Fibroblast of lung (primary cell): ENCODE results near the gene COL24A1. TPM values are rescaled to one million over a fixed set of nuclear protein-coding genes. Genes with fewer than 3 reads are reported as not detected.

Source experiments
- DNase-seq, 2 donors: peaks; one replicate each; pipeline versions ENCODE4 v3.0.0 to v3.0.0-alpha.2; 2010; ENCODE audit warnings: low read depth in 2 of 2
- H2AFZ ChIP-seq: 2 replicates; pipeline ENCODE4 v1.5.1; 2012; ENCODE audit warnings: low read length, control low read depth, inconsistent platforms
- H3K27ac ChIP-seq: 2 replicates; pipeline ENCODE4 v1.5.1; 2011; ENCODE audit warnings: low read length, control low read depth; ENCODE audit not compliant: insufficient read depth
- H3K27me3 ChIP-seq: 2 replicates; pipeline ENCODE4 v1.5.1; 2011; ENCODE audit warnings: mild to moderate bottlenecking, low read length; ENCODE audit not compliant: control insufficient read depth, insufficient read depth
- H3K36me3 ChIP-seq: 2 replicates; pipeline ENCODE4 v1.5.1; 2011; ENCODE audit warnings: low read length; ENCODE audit not compliant: control insufficient read depth, insufficient read depth
- H3K4me1 ChIP-seq: 2 replicates; pipeline ENCODE4 v1.5.1; 2011; ENCODE audit warnings: low read length; ENCODE audit not compliant: control insufficient read depth, insufficient read depth; ENCODE audit errors: extremely low read depth
- H3K4me2 ChIP-seq: 2 replicates; pipeline ENCODE4 v1.5.1; 2011; ENCODE audit warnings: low read length, control low read depth; ENCODE audit not compliant: insufficient read depth; ENCODE audit errors: extremely low read depth
- H3K4me3 ChIP-seq, 4 experiments: fragments of 200-600 bp in 1 of 4; sonication (generic) in 1 of 4; replicated peaks in 1 of 4; 2 replicates each; pipeline ENCODE4 v1.5.1; 2011 to 2016; ENCODE audit warnings: low read length in 4 of 4, low read depth in 3 of 4, mild to moderate bottlenecking in 3 of 4, control low read depth in 2 of 4, inconsistent platforms in 1 of 4, mixed read lengths in 1 of 4; ENCODE audit not compliant: insufficient read depth in 1 of 4; ENCODE audit errors: control extremely low read depth in 1 of 4
- H3K79me2 ChIP-seq: 2 replicates; pipeline ENCODE4 v1.5.1; 2012; ENCODE audit warnings: mild to moderate bottlenecking, low read length, inconsistent platforms; ENCODE audit not compliant: control insufficient read depth, insufficient read depth
- H3K9ac ChIP-seq: 2 replicates; pipeline ENCODE4 v1.5.1; 2011; ENCODE audit warnings: mild to moderate bottlenecking, low read length, control low read depth; ENCODE audit not compliant: insufficient read depth
- H3K9me3 ChIP-seq: 2 replicates; pipeline ENCODE4 v1.5.1; 2012; ENCODE audit warnings: low read depth, low read length; ENCODE audit not compliant: control insufficient read depth, insufficient read depth
- H4K20me1 ChIP-seq: 2 replicates; pipeline ENCODE4 v1.5.1; 2011; ENCODE audit warnings: low read length; ENCODE audit not compliant: control insufficient read depth, insufficient read depth; ENCODE audit errors: extremely low read depth
- CTCF ChIP-seq, 2 donors: IDR thresholded peaks in 1 of 2; conservative IDR thresholded peaks in 1 of 2; 1 replicate in 1 of 2; 2 replicates in 1 of 2; pipeline ENCODE4 v1.5.1; 2011 to 2012; ENCODE audit warnings: low read length in 2 of 2, control low read depth in 1 of 2, inconsistent platforms in 1 of 2, low read depth in 1 of 2, mild to moderate bottlenecking in 1 of 2
- EZH2 ChIP-seq: IDR thresholded peaks from 2 replicates; pipeline ENCODE4 v1.5.1; 2012; ENCODE audit warnings: low read length, control low read depth, mild to moderate bottlenecking; ENCODE audit errors: missing control alignments
- polyA plus RNA-seq, 2 donors: library from polyadenylated mRNA; depleted of rRNA in 1 of 2; stranded (reverse) in 1 of 2; unstranded in 1 of 2; fragments of >200 nt; gene quantifications; 2 replicates each; pipeline ENCODE4 v1.2.1, GENCODE V29; 2011 to 2012; ENCODE audit warnings: missing spikeins in 1 of 2
- total RNA-seq: library from RNA; depleted of rRNA; stranded (reverse); fragments of >200 nt; gene quantifications from 2 replicates; pipeline ENCODE4 v1.2.1, GENCODE V29; 2014

Gene COL24A1
- total and polyA plus RNA-seq, 2 donors (not counting 1 experiment from before 2014, with no cell fraction given) = 0.31 to 3.3 TPM

DNA sequence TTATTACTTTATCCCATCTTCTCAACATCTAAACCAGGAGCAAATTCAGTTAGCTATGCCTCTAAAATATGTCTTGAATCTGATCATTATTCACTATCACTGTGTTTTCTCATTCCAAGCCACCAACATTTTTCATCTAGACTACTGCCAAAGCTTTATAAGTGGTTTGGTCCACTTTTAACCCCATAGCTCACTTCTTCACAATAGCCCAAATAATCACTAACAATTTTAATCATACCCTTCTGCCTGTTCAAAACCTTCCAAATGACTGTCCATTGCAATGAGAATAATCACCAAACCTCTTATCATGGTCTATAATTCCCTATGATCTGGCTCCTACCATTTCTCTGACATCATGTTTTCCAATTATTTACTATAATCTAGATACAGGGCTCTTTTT is 298.6 kb downstream of the COL24A1 start:
- H3K79me2 ChIP-seq = no peaks in the 10 kb centered on the region
- H3K27ac ChIP-seq = no peak overlapping the region
- no peak overlapping the region for H3K9ac ChIP-seq
- H3K9me3 ChIP-seq = no peaks in the 10 kb centered on the region
- no peaks in the 10 kb centered on the region for H3K36me3 ChIP-seq
- no peaks in the 10 kb centered on the region for H3K27me3 ChIP-seq
- TF ChIP-seq EZH2 (no peak), CTCF (conservative IDR thresholded peaks at IDR 0.05 in 1 of 2, IDR thresholded peaks at IDR 0.05 in 1 of 2; ENCODE audit: low read depth in 1 of 2, low read length in 2 of 2) (no peak)
- H4K20me1 ChIP-seq = no peaks in the 10 kb centered on the region
- no peak overlapping the region for H3K4me2 ChIP-seq
- H3K4me3 ChIP-seq = no peak overlapping the region
- no peaks in the 10 kb centered on the region for H3K4me1 ChIP-seq
- no peak overlapping the region for H2AFZ ChIP-seq
- DNase-seq = peak in 1 of 2 donors; percentile 80

- Histone ChIP-seq H3K4me3 (no peak overlapping the region), H3K9me3 (no peaks in the 10 kb centered on the region), H3K4me1 (no peaks in the 10 kb centered on the region), H3K9ac (no peak overlapping the region), H3K4me2 (no peak overlapping the region), H2AFZ (no peak overlapping the region), H4K20me1 (no peaks in the 10 kb centered on the region), H3K79me2 (no peaks in the 10 kb centered on the region), H3K27me3 (no peaks in the 10 kb centered on the region), H3K36me3 (no peaks in the 10 kb centered on the region), H3K27ac (no peak overlapping the region)
- TF ChIP-seq CTCF (conservative IDR thresholded peaks at IDR 0.05 in 1 of 2, IDR thresholded peaks at IDR 0.05 in 1 of 2; ENCODE audit: low read depth in 1 of 2, low read length in 2 of 2) = peak; percentile 39 to 51
- TF ChIP-seq EZH2 = no peak
- peak; percentile 91 to 96 for DNase-seq
Measured at GRCh38 chr1:85850238-85850637, 306.3 kb downstream of the COL24A1 start.

DNA sequence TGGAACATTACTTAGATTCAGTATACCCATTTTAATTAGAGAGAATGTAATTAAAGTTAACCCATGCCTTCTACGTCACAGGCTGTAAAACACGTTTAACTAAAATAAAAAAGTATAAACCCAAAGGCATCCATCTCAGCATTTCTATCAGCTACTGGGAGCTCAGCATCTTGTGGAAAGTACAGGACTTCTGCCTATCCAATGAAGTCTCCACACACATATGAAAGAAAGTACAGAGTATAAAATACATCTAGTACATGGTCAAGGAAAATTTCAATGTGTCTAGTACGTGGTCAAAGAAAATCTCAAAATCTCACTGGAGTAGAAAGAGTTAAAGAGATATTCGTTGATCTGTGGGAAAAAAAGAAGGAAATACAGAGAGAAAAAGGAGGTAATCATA is 306.9 kb downstream of the COL24A1 start:
- H3K27me3 ChIP-seq = no peaks in the 10 kb centered on the region
- H3K4me3 ChIP-seq = no peak overlapping the region
- H3K4me2 ChIP-seq = peak overlapping the region; percentile 46
- no peaks in the 10 kb centered on the region for H3K9me3 ChIP-seq
- TF ChIP-seq CTCF (conservative IDR thresholded peaks at IDR 0.05 in 1 of 2, IDR thresholded peaks at IDR 0.05 in 1 of 2; ENCODE audit: low read depth in 1 of 2, low read length in 2 of 2) (no peak), EZH2 (no peak)
- no peak for DNase-seq
- H3K9ac ChIP-seq = no peak overlapping the region
- no peak overlapping the region for H2AFZ ChIP-seq
- H4K20me1 ChIP-seq = no peaks in the 10 kb centered on the region
- H3K4me1 ChIP-seq = no peaks in the 10 kb centered on the region
- H3K36me3 ChIP-seq = no peaks in the 10 kb centered on the region
- H3K27ac ChIP-seq = no peak overlapping the region
- no peaks in the 10 kb centered on the region for H3K79me2 ChIP-seq
